Neural crest cell (in vitro differentiated cells): ENCODE measurements around the gene PLEKHA5. TPM values are rescaled to one million over a fixed set of nuclear protein-coding genes. Genes with fewer than 3 reads are reported as not detected.
A peak's percentile ranks its signal among the peaks of the same experiment; 100 is the strongest.

Experiments used
- DNase-seq: peaks from one replicate; pipeline ENCODE4 v3.0.0; 2021; ENCODE audit warnings: low read depth, mixed read lengths, low spot score
- H3K27ac Mint-ChIP-seq: one replicate; pipeline ENCODE4 v1.8.0; 2021; ENCODE audit warnings: mild to moderate bottlenecking, mixed read lengths; ENCODE audit not compliant: unreplicated experiment
- H3K27me3 Mint-ChIP-seq: 2 replicates; pipeline ENCODE4 v1.8.0; 2021; ENCODE audit warnings: low read depth, mild to moderate bottlenecking, mixed read lengths
- H3K36me3 Mint-ChIP-seq: 2 replicates; pipeline ENCODE4 v1.8.0; 2021; ENCODE audit warnings: low read depth, mild to moderate bottlenecking, mixed read lengths
- H3K4me1 Mint-ChIP-seq: 2 replicates; pipeline ENCODE4 v1.8.0; 2021; ENCODE audit warnings: mixed read lengths
- H3K4me3 Mint-ChIP-seq: one replicate; pipeline ENCODE4 v1.8.0; 2021; ENCODE audit warnings: mild to moderate bottlenecking, mixed read lengths
- H3K9me3 Mint-ChIP-seq: 2 replicates; pipeline ENCODE4 v1.8.0; 2021; ENCODE audit warnings: mixed read lengths
- long read RNA-seq: library from polyadenylated mRNA; unstranded; transcript quantifications from one replicate; pipeline ENCODE4 v2.0.0, GENCODE V29; 2020
- total RNA-seq: library from RNA; stranded (reverse); gene quantifications from 2 replicates; pipeline ENCODE4 v1.2.1, GENCODE V29; 2021
- TF ChIP-seq, protein P1 (sequence below): fragments of 200-600 bp; sonication (generic); conservative IDR thresholded peaks from 2 replicates; pipeline ENCODE4 v1.5.0; 2021; ENCODE audit warnings: antibody characterized with exemption, mild to moderate bottlenecking

The PLEKHA5 gene, protein sequence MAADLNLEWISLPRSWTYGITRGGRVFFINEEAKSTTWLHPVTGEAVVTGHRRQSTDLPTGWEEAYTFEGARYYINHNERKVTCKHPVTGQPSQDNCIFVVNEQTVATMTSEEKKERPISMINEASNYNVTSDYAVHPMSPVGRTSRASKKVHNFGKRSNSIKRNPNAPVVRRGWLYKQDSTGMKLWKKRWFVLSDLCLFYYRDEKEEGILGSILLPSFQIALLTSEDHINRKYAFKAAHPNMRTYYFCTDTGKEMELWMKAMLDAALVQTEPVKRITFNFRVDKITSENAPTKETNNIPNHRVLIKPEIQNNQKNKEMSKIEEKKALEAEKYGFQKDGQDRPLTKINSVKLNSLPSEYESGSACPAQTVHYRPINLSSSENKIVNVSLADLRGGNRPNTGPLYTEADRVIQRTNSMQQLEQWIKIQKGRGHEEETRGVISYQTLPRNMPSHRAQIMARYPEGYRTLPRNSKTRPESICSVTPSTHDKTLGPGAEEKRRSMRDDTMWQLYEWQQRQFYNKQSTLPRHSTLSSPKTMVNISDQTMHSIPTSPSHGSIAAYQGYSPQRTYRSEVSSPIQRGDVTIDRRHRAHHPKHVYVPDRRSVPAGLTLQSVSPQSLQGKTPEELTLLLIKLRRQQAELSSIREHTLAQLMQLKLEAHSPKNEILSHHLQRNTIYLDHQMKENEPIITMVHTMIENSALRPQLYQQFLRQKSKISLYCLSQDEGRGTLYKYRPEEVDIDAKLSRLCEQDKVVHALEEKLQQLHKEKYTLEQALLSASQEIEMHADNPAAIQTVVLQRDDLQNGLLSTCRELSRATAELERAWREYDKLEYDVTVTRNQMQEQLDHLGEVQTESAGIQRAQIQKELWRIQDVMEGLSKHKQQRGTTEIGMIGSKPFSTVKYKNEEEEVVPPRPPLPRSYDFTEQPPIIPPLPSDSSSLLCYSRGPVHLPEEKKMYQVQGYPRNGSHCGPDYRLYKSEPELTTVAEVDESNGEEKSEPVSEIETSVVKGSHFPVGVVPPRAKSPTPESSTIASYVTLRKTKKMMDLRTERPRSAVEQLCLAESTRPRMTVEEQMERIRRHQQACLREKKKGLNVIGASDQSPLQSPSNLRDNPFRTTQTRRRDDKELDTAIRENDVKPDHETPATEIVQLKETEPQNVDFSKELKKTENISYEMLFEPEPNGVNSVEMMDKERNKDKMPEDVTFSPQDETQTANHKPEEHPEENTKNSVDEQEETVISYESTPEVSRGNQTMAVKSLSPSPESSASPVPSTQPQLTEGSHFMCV
- total RNA-seq = 39.2 and 39.8 TPM in 2 replicates
- long read RNA-seq, partial matches to known transcripts = 28 of 52 reads
- long read RNA-seq, other reads (novel, unspliced or antisense) = 24 of 52 reads

DNA sequence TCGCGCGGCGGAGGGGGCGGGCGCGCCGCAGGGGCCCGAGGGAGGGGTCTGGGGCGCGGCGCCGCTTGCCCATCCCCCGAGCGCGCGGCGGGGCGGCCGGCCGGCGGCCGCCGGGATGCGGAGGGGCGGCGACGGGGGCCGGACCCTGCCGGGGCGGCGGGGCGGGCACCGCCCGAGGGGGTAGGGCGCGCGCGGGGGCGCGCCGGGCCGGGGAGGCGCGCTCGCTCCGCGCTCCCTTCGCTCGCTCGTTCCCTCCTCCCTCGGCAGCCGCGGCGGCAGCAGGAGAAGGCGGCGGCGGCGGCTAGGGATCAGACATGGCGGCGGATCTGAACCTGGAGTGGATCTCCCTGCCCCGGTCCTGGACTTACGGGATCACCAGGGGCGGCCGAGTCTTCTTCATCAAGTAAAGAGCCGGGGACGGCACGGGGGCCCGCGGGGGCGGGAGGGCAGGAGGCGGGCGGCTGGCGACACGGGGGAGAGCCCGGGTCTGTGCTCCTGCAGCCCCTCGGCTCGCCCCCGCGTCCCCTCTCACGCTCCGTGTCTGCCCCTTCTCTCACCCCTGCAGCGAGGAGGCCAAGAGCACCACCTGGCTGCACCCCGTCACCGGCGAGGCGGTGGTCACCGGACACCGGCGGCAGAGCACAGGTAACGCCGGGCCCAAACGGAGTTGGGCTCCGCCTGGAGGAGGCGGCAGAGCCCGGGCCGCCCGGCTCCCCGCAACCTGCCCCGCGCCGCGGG, at the start of gene PLEKHA5:
Gene PLEKHA5 (plus strand): TSS at position 248 of the 738 bp plus-strand sequence. CDS start 67 bp downstream, at position 315.
- TF ChIP-seq, protein P1, sequence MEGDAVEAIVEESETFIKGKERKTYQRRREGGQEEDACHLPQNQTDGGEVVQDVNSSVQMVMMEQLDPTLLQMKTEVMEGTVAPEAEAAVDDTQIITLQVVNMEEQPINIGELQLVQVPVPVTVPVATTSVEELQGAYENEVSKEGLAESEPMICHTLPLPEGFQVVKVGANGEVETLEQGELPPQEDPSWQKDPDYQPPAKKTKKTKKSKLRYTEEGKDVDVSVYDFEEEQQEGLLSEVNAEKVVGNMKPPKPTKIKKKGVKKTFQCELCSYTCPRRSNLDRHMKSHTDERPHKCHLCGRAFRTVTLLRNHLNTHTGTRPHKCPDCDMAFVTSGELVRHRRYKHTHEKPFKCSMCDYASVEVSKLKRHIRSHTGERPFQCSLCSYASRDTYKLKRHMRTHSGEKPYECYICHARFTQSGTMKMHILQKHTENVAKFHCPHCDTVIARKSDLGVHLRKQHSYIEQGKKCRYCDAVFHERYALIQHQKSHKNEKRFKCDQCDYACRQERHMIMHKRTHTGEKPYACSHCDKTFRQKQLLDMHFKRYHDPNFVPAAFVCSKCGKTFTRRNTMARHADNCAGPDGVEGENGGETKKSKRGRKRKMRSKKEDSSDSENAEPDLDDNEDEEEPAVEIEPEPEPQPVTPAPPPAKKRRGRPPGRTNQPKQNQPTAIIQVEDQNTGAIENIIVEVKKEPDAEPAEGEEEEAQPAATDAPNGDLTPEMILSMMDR = no peak
- Mint-ChIP-seq H3K9me3 (peaks cover 15% of the 10 kb centered on the region), H3K4me3 (peak within 1 kb of the TSS; percentile 96), H3K36me3 (peaks cover 17% of the 10 kb centered on the region), H3K27ac (peak within 1 kb of the TSS; percentile 93), H3K27me3 (no peaks in the 10 kb centered on the region), H3K4me1 (peaks cover 29% of the 10 kb centered on the region)
- DNase-seq = peak; percentile 62

- Mint-ChIP-seq H3K9me3 (peaks cover 12% of the 10 kb centered on the region), H3K27ac (no peak overlapping the region), H3K27me3 (no peaks in the 10 kb centered on the region), H3K36me3 (no peaks in the 10 kb centered on the region), H3K4me3 (no peak overlapping the region), H3K4me1 (no peaks in the 10 kb centered on the region)
- TF ChIP-seq, protein P1 = no peak
- no peak for DNase-seq
Observed at GRCh38 chr12:19080918-19081317, 48.6 kb upstream of the PLEKHA5 start.

- no peaks in the 10 kb centered on the region for H3K36me3 Mint-ChIP-seq
- TF ChIP-seq, protein P1 = no peak
- no peak overlapping the region for H3K4me3 Mint-ChIP-seq
- H3K9me3 Mint-ChIP-seq = peaks cover 12% of the 10 kb centered on the region
- no peak overlapping the region for H3K27ac Mint-ChIP-seq
- no peaks in the 10 kb centered on the region for H3K27me3 Mint-ChIP-seq
- no peak for DNase-seq
- H3K4me1 Mint-ChIP-seq = no peaks in the 10 kb centered on the region
Observed at GRCh38 chr12:19082365-19082911, 47.1 kb upstream of the PLEKHA5 start.

GRCh38 chr12:19084547-19084946, 45.0 kb upstream of the PLEKHA5 start:
- Mint-ChIP-seq H3K4me3 (no peak overlapping the region), H3K27me3 (no peaks in the 10 kb centered on the region), H3K36me3 (no peaks in the 10 kb centered on the region), H3K27ac (no peak overlapping the region), H3K4me1 (no peaks in the 10 kb centered on the region), H3K9me3 (peaks cover 12% of the 10 kb centered on the region)
- DNase-seq = no peak
- TF ChIP-seq, protein P1 = no peak
